Cerebellar nuclear complex (tissue), 1 donor: ENCODE results near the gene FBXO41.
A peak's percentile ranks its signal among the peaks of the same experiment; 100 is the strongest.

ENCODE experiments used
- DNase-seq, 2 experiments: peaks; one replicate each; lab custom pipeline; 2025; lab: John Stamatoyannopoulos, UW

The FBXO41 gene

DNA sequence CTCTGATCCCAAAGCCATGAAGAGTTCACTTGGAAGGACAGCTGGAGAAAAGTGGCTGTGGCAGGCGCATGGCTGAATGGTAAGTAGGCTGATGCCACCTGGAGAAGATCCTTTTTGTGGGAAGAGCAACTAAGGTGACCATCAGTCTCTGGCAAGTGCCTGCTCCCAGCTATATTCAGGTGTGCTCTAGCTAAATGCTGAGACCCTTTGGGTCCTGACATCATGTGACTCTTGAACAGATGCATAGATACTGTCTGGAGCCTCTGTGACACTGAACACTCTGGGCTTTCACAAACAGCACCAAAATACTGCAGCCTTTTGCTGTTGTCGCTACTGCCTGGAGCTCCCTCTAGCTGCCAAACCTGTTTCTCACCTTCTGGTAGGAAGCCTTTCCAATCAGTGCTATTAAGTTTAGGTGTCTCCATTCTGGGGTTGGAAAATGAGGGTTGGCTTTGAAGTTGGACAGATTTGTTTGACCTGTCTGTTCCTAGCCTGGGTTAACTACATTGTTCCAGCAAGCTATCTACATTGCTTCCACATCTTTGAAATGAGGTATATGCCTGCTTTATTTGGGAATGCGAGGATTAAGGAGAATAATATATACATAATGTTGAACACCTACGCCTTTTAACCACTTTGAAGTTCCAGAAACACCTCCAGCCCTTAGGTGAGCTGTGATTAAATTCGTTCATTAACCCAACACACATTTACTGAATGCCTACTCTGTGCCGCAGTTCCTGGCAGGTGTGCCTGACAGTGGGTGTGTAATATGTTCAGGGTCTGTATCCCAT lies 6.0 kb upstream of the FBXO41 start:
- peak; percentile 65 to 81 for DNase-seq

DNA sequence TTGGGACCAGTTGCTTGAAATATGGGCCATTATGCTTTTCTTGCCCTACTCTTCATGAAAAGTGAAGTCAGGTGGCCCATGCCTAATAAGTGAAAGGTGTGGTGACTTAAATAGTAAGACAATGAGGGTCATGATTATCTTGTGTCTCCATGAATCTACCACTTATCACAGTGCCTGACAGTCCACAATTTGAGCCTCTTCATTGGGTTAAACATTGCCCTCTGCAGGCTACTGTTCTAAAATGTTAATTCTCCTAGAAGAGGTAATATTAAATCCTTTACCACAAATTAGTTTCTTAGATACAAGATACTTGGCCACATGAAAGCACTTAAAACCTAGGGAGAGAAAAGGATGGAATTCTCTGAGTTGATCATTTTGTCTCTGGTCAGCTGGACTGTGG lies 5.0 kb upstream of the FBXO41 start:
- no peak for DNase-seq

DNA sequence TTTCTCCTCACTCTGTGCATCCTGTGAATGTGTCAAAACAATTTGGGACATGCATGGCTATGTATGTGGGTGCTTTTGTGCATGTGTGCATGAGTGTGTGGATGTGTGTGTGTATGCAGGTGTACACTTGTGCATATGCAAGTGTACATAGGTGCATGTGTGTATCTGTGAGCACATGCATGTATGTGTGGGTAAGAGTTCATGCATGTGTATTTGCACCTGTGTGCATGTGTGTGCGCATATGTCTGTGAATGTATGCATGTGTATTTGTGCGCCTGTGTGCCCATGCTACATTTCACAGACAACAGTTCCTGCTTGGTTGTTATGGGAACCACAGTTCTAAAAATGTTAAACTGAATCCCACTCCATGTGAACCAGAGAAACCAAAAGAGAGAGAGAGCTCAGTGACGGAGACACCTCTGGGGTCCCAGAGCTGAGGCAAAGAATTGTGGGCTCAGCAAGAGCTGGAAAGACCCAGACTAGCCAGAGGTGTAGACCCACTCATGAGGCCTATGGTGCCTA lies 1.9 kb upstream of the FBXO41 start:
- DNase-seq, result no peak

DNA sequence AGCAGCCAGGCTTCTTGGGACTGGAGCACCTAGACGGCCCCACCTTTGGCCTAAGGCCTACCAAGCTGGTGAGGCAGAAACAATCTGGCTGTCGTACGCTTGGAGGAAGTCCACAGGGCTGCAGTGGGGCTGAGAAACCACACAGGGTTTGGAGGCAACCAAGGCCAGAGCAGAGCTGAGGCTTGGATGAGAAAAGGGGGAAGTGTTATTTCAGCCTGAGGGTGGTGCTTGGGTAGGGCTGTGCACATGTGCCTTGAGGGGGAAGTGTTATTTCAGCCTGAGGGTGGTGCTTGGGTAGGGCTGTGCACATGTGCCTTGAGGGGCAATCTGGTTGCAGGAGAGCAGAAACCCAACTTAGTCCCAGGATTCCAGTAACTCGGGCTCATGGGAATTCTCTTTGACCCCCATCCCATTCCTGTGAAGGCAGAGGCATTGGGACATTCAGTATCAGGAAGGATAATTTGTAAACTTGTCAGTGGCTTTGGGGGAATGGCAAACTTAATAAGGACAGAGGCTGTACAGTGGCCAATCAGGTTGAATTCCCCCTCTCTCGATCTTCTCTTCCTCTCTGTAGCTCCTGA lies 971 bp upstream of the FBXO41 start:
- DNase-seq, result peak in 1 of 2 experiments; percentile 36

DNA sequence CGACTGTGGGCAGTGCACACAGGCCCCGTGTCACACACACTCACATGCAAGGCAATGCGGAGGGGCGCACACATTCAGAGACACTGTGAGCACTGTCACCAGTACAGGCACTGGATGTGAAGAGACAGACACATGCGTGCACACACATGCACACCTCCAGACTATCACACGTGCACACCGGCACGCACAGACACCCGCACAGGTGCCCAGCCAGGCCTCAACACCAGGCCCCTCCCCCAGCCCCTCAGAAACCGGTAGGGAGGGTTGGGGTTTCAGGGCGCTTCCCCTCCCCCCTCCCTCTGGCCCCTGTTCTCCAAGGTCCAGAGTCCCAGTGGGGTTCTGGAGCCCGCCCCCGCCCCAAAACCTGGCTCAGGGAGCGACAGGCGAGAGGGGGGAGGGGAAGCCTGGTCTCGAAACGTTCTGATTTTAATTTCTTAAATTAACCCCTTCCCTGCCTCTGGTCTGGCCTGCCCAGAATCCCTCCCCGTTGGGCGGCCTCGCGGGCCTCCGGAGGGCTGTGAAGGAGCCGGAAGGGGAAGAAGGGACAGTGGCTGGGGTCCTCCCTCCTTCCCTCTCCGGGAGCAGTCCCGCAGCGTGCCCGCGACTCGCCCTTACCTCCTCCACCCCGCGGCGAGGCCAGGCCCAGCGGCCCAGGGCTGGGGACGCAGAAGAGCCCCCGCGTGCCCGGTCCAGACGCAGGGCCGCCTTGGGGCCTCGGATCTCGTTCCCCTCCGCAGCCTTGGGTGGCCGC lies 558 bp downstream of the FBXO41 start:
- no peak for DNase-seq

DNA sequence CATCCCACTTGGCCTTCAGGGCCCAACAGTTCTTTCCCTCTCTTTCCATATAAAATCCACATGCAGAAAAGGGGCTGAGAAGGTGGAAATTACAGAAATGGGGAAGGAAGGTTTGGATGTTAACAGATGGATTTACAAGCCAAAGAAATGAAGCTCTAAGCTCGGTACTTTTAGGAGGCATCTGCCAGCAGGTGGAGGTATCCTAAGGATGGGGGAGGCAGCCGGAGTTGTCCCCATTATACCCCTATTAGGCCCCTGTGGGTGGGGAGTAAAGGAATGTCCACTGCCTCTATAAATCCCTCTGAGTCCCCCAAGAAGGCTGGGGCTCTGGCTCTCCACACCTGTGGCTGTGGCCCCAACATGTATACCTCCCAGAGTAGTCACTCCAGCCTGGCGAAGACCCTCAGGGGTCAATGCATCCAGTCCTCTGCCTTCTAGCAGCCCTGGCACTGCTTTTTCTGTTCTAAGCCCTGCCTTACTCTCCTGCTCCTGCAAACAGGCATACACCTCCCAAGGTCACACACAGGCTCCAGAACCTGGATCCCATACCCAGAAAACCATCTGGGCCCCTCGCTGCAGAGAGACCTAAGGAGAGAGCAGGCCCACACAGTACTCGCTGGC lies 1.2 kb downstream of the FBXO41 start:
- no peak for DNase-seq

DNA sequence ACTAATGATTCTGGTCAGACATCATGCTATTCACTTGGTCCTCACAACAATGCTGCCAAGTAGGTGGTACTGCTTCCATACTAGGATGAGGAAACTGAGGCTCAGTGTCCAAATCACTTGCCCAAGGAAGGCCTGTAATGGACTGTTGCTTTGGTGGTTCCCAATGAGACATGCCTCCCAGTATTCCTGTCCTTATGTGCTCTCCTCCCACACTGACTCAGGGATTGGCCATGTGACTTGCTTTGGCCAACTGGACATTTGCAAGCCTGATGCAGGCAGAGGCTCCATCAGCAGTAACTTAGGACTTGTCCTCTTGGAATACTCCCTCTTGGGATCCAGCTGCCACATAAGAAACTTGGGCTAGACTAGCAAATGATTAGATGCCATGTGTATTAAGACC lies 3.0 kb downstream of the FBXO41 start:
- no peak for DNase-seq

DNA sequence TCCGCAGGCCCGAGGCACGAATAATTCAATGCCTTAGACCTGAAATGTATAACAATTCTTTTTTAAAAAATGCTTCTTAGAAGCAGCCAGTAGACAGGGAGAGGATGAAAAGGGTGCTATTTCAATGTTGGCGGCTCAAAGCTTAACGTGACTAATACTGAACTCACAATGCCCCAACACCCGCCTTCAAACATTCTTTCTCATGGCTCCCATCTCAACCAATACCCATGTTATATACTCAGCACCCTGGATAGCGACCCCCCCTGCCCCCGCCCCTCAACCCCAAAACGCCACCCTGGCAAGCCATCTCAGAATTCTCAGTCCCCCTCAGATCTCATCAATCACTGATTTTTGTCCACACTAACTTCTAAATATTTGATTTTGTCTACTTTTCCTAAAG lies 4.4 kb downstream of the FBXO41 start:
- DNase-seq, result no peak

DNA sequence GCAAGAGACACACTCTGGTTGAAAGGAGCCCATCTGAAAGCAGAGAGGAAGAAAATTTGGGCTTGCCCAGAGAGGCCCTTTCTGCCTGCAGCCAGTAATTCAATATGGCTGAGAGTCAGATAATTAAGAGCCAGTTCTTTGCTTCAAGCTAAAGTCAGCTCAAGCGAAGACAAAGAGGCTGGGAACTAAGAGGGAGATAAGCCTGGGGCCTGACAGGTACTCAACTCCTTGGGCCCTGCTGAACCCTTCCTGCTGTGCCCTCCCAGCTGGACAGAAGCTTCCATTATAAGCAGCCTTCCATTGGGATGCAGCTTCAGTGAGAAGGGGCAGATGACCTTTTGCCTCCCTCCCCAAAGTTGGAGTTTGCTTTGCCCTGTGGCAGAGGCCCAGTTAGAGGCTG lies 12.0 kb downstream of the FBXO41 start:
- no peak for DNase-seq

DNA sequence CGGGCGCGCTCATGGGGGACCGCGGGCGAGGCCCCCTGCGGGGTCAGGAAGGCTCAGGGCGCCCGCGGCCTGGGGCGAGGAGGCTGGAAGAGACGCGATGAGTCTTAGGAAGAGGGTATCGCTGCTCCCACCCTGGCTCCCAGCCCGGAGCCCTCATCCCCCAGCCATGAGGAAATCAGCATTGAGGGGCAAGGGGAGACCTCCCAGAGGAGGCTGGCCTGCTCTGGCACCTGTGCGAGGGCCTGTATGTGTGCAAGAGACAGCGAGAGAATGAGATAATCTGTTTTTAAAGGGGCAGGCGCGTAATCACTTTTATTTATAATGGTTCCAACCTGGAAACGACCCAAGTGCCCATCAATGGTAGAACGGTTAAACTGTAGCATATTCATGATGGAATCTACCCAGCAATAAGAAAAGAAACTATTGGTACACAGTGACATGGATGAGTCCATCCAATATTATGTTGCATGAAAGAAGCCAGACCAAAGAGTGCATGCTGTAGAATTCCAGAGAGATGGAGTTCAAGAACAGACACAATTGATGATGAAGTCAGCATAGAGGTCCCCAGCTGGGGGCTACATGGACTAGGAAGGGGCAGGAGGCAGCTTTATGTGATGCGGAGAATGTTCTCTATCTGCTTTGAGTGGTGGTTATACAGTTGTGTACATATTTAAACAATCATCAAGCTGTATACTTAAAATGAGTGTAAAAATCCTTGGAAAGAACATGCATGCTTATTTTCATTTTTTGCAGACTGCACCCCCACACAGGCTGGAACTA lies 14.4 kb downstream of the FBXO41 start:
- DNase-seq, result no peak

DNA sequence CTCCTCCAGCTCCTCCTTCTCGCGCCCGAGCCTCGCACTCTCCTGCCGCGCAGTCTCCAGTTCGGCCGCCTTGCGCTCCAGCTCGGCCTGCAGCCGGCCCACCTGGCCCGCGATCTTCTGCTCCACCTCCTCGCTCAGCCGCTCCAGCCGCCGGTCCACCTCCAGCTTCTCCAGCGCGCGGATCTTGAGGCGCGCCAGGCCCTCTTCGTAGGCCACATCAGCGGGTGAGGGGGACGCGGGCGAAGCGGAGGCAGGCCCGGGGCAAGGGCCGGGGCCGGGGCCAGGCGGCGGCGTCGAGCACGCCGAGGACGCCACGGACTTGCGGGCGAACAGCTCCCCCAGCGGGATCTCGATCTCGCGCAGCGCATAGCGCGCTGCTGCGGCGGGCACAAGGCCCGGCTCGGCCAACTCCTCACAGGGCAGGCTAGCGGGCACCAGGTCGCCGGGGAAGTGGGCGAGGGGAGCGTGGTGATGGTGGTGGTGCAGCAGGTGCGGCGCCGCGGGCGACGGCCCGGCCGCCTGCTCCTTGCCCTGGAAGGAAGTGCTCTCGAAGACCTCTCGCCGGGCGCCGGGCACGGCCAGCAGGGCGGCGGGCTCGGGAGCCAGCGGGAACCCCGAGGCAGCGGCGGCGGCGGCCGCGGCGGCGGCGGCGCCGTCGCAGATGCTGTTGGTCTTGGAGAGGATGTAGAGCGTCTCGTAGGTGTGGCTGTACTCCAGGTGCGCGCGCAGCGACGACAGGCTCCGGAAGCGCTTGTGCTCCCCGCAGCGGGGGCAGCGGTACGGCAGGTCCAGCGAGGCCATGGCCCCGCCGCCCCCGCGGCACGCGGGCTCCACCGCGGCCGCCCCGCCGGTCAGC lies 15.2 kb downstream of the FBXO41 start:
- peak in 1 of 2 experiments; percentile 34 for DNase-seq

DNA sequence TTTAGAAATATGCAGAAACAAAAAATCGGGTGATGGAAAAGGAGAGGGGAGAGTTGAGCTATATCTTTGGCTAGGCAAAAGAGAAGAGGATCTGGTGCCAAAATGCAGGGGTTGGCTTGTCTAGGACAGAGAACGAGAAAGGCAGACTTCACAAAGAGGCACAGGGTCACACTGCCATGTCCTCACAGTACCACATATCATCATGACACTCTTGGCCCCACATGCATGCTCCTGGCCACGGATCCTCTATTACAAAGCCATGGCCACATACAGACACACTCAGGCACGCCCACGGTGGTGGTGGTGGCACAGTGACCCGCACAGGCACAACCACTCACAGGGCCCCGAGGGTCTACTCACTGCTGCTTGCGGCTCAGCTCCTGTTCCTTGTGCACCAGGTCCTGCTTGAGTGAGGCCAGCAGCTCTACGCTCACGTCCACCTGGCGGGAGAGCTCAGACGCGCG lies 15.9 kb downstream of the FBXO41 start:
- DNase-seq, result no peak

DNA sequence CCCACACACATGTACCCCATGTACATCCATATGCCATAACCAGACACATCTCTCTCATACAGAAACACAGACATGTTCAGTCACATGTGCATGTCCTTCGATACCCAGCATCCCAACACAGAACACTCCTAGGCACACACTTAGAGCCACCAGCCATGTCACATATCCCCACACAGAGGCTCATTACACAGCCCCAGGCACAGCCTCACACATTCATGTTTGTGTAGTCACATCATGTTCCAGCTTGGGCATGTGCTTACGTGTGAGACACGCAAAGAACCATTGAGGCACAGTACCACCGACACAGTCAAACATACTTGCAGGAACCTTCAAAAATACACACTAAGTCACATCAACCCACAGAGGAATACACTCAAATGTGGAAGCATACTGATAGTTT lies 17.3 kb downstream of the FBXO41 start:
- no peak for DNase-seq

DNA sequence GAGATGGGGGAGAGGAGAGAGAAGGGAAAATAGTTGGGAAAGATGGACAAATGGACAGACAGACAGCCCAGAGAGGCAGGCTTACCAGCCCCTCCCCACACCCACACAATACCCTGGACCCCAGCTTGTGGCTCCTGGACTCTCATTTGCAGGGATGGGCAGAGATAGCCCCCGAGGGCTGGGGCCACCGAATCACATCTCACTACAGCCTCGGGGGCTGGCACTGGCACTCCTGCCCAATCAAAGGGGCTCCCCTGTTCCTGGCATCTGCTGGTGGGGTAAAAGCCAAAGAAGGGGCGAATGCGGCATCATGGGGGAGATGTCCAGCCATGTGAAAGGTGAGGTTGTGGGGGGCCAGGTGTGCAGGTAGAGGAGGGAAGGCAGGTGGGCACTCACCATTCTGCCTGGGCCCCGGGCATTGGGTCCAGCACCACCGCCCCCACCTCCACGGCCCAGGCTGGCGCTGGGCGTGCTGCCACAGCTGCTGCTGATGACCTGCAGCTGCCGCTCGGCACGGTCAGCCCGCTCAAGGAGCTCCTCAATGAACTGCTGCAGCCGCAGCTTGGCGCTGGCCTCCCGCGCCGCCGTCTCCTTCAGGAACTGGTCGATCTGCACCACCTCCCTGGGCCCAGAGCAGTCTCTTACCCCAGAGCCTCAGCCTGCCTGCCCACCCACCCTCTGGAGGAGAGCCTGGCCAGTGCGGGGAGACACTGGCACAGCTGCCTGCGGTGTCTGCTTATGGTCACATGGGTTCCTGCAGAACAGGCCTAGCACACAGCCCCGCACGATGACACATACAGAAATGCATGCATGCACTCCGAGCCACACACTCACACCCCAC lies 18.0 kb downstream of the FBXO41 start:
- DNase-seq, result no peak

DNA sequence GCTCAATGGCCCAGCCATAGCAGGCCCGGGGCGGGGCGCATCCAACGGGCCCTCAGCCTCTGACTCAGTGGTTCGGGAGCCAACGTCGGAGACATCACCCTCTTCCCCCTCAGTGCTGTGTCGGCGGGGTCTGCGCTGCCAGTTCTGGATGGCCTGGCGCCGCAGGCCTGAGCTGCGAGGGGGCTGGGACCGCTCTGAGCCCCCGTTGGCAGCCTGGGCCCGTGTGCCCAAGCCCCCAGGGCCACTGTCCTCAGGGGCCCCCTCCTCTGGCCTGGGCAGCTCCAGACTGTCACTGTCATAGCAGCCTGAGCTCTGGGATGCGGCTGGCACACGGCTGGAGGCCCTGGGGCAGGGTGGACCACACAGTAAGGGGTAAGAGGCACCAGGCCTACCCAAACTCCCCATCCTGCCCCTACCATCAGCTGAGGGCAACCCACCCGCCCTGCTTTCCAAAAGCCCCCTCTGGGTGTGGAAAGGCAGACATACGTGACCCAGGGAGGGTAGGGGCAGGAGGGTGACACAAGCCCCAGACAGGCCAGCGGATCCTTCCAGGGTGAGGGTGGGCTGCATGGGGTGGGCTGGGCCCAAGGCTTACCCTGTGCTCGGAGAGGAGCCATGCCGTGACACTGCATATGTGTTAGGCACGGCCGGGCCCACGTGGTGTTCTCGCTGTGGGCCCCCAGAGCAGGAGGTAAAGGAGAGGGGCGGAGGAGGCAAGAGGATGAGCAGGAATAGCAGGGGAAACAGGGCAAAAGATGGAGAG lies 18.8 kb downstream of the FBXO41 start:
- DNase-seq, result no peak

DNA sequence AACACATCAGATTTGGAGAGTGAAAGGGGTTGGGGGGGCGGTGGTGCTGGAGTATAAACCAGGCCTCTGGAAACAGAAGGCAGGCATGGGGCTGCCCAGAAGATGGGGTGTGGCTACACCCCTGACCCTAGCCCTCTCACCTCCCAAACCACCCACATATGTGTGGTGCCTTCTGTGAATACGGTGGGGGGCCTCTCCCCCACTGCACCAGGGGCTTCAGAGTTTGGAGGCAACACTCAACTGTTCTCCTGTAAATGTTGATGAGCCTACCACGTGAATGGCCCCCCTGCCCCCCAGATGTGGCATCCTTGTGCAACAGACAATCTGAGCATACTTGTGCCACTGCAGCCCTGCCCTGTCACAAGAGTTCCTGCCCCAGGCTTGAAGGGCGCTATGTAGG lies 19.5 kb downstream of the FBXO41 start:
- DNase-seq, result no peak

DNA sequence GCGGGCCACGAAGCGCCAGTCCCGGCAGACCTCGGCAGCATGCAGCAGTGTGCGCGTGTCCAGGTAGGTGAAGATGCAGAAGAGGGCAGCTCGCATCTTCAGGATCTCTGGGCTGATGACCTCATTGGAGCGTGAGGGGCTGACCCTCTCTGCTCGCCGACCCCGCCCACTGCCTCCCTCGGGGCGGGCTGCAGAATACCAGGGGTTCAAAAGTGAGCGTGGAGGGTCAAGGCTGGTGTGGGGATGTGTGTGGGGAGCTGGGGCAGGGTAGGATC lies 20.0 kb downstream of the FBXO41 start:
- DNase-seq, result no peak

DNA sequence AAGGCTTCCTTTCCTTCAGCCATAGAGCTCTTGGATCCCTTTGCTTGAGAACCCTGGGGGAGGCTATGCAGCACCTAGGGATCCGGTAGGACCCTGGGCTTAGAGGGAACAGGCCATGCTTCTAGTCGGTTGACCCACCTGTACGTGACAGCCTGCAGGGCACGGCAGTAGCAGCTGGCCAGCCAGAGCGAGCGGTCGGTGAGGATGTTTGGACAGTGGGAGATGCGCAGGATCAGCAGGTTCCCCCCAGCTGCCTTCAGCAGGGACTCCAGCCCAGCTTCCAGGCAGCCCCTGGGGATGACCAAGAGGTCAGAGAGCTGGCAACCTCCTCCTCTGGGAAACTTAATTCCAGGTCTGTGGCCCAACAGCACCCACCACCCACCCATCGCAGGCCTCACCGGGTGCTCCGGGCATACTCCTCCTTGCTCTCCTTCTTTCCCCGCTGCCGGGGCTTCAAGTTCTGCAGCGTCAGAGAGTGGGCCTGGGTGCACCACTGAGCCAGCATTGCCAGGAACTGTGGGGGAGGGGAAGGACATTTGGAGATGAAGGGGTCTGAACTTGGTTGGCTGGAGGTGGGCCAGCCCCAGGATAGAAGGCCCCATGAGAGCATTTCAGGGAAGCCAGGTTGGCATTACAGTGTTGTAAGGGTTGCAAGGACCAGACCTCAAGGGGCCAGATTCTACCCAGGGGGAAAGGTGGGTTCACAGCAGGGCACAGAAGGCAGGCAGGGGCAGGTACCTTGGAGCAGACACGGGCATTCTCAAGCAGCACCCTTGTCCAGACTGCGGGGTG lies 20.5 kb downstream of the FBXO41 start:
- no peak for DNase-seq
